GM18861 (cell line): ENCODE data around the gene GIMAP2.
"Not testable (repeated sequence)": the region's sequence is repeated elsewhere in the genome, so short reads cannot be mapped to it uniquely, and the experiment has no call there.

ENCODE experiments used
- ATAC-seq: cut with Tn5 transposase; IDR thresholded peaks from one replicate; pipeline ENCODE4 v1.9.1; 2021; ENCODE audit not compliant: unreplicated experiment

GIMAP2 gene

GRCh38 chr7:150676276-150676675, 9.2 kb upstream of the GIMAP2 start:
- ATAC-seq = not testable (repeated sequence)

GRCh38 chr7:150676854-150677253, 8.7 kb upstream of the GIMAP2 start:
- not testable (repeated sequence) for ATAC-seq

- ATAC-seq = not testable (repeated sequence)
These were observed 6.9 kb upstream of the GIMAP2 start for GRCh38 chr7:150678601-150679000.

GRCh38 chr7:150680364-150680763, 5.1 kb upstream of the GIMAP2 start:
- not testable (repeated sequence) for ATAC-seq

- ATAC-seq = peak; percentile 20
These were observed 625 bp downstream of the GIMAP2 start for GRCh38 chr7:150686030-150686631.

- ATAC-seq = no peak
These were observed 3.1 kb downstream of the GIMAP2 start for GRCh38 chr7:150688630-150689029.

- ATAC-seq = no peak
These were observed 10.1 kb downstream of the GIMAP2 start for GRCh38 chr7:150695654-150696053.

- ATAC-seq = no peak
These were observed 17.7 kb downstream of the GIMAP2 start for GRCh38 chr7:150703209-150703608.

GRCh38 chr7:150715293-150715692, 29.8 kb downstream of the GIMAP2 start:
- no peak for ATAC-seq

- ATAC-seq = no peak
These were observed 30.2 kb downstream of the GIMAP2 start for GRCh38 chr7:150715738-150716137.

GRCh38 chr7:150716368-150716767, 30.9 kb downstream of the GIMAP2 start, which contains the start of gene GIMAP1:
GIMAP1 (plus strand) TSS chr7:150716613; CDS start chr7:150719048, 2,435 bp downstream.
- ATAC-seq = no peak

GRCh38 chr7:150716939-150717338, 31.4 kb downstream of the GIMAP2 start:
- ATAC-seq = no peak

- no peak for ATAC-seq
These were observed 32.4 kb downstream of the GIMAP2 start for GRCh38 chr7:150717814-150718420.

- ATAC-seq = no peak
These were observed 33.9 kb downstream of the GIMAP2 start for GRCh38 chr7:150719436-150719835.

- ATAC-seq = no peak
These were observed 34.7 kb downstream of the GIMAP2 start for GRCh38 chr7:150719960-150720891.

GRCh38 chr7:150721970-150722373, 36.5 kb downstream of the GIMAP2 start:
- no peak for ATAC-seq

GRCh38 chr7:150722431-150722931, 37.0 kb downstream of the GIMAP2 start:
- ATAC-seq = no peak

GRCh38 chr7:150723467-150723866, 38.0 kb downstream of the GIMAP2 start:
- no peak for ATAC-seq

GRCh38 chr7:150727381-150727780, 41.9 kb downstream of the GIMAP2 start:
- no peak for ATAC-seq

GRCh38 chr7:150728011-150728410, 42.5 kb downstream of the GIMAP2 start:
- no peak for ATAC-seq

- no peak for ATAC-seq
These were observed 43.1 kb downstream of the GIMAP2 start for GRCh38 chr7:150728609-150729008.
